CD4-positive, CD25-positive, alpha-beta regulatory T cell (primary cell): ENCODE results near the gene OR7G2. TPM values are rescaled to one million over a fixed set of nuclear protein-coding genes. Genes with fewer than 3 reads are reported as not detected.
"Not testable (repeated sequence)": the region's sequence is repeated elsewhere in the genome, so short reads cannot be mapped to it uniquely, and the experiment has no call there.

Source experiments
- ATAC-seq, 2 donors: fragments of 150-1000 bp; cut with Tn5 transposase; one replicate each; pipeline ENCODE4 v1.10.0; 2021; ENCODE audit warnings: low read depth in 2 of 2, moderate number of reproducible peaks in 2 of 2, moderate library complexity in 1 of 2
- DNase-seq, 3 donors: peaks; one replicate each; pipeline versions ENCODE4 v3.0.0 to v3.0.0-alpha.2; 2012 to 2022; ENCODE audit warnings: mixed read lengths in 1 of 3
- H3K27ac ChIP-seq: one replicate; pipeline ENCODE4 v1.7.0; 2013; ENCODE audit warnings: mild to moderate bottlenecking, low read length; ENCODE audit not compliant: insufficient read depth, poor library complexity, severe bottlenecking
- H3K27me3 ChIP-seq: one replicate; pipeline ENCODE4 v1.7.0; 2013; ENCODE audit warnings: low read length; ENCODE audit not compliant: control insufficient read depth, insufficient read depth
- H3K36me3 ChIP-seq: one replicate; pipeline ENCODE4 v1.7.0; 2013; ENCODE audit warnings: mild to moderate bottlenecking, low read length, moderate library complexity; ENCODE audit not compliant: control insufficient read depth, insufficient read depth
- H3K4me1 ChIP-seq: 2 replicates; pipeline ENCODE4 v1.7.0; 2013; ENCODE audit warnings: mild to moderate bottlenecking, low read length; ENCODE audit not compliant: insufficient read depth, control insufficient read depth, poor library complexity, severe bottlenecking
- H3K4me3 ChIP-seq: one replicate; pipeline ENCODE4 v1.7.0; 2013; ENCODE audit warnings: low read depth, mild to moderate bottlenecking, low read length, moderate library complexity
- H3K9me3 ChIP-seq, 2 experiments: 1 replicate in 1 of 2; 2 replicates in 1 of 2; pipeline ENCODE4 v1.7.0; 2013; ENCODE audit warnings: low read length in 2 of 2, mild to moderate bottlenecking in 1 of 2, moderate library complexity in 1 of 2; ENCODE audit not compliant: control insufficient read depth in 2 of 2
- H3K27ac Mint-ChIP-seq, 3 donors: one replicate each; pipeline ENCODE4 v1.8.0; 2020 to 2022; ENCODE audit warnings: mild to moderate bottlenecking in 3 of 3, mixed read lengths in 3 of 3, moderate library complexity in 2 of 3
- H3K27me3 Mint-ChIP-seq: one replicate; pipeline ENCODE4 v1.8.0; 2022; ENCODE audit warnings: mild to moderate bottlenecking, mixed read lengths
- H3K36me3 Mint-ChIP-seq: one replicate; pipeline ENCODE4 v1.8.0; 2020; ENCODE audit warnings: mixed read lengths
- H3K4me1 Mint-ChIP-seq, 4 donors: one replicate each; pipeline ENCODE4 v1.8.0; 2020 to 2022; ENCODE audit warnings: mixed read lengths in 4 of 4, mild to moderate bottlenecking in 1 of 4
- H3K4me3 Mint-ChIP-seq, 4 donors: one replicate each; pipeline ENCODE4 v1.8.0; 2020 to 2022; ENCODE audit warnings: mild to moderate bottlenecking in 4 of 4, mixed read lengths in 4 of 4, moderate library complexity in 3 of 4
- H3K9me3 Mint-ChIP-seq, 7 donors: one replicate each; pipeline ENCODE4 v1.8.0; 2020 to 2022; ENCODE audit warnings: mixed read lengths in 7 of 7, mild to moderate bottlenecking in 3 of 7, moderate library complexity in 2 of 7
- polyA plus RNA-seq, 4 donors: library from polyadenylated mRNA; unstranded; fragments of 300-500 nt; fragmentation: Illumina TruSeq; gene quantifications; one replicate each; pipeline ENCODE4 v1.2.3, GENCODE V29; 2021
- total RNA-seq: library from RNA; stranded (reverse); gene quantifications from one replicate; pipeline ENCODE4 v1.2.3, GENCODE V29; 2022

Gene OR7G2
- total and polyA plus RNA-seq, 5 donors from 2014 or later: not detected

DNA sequence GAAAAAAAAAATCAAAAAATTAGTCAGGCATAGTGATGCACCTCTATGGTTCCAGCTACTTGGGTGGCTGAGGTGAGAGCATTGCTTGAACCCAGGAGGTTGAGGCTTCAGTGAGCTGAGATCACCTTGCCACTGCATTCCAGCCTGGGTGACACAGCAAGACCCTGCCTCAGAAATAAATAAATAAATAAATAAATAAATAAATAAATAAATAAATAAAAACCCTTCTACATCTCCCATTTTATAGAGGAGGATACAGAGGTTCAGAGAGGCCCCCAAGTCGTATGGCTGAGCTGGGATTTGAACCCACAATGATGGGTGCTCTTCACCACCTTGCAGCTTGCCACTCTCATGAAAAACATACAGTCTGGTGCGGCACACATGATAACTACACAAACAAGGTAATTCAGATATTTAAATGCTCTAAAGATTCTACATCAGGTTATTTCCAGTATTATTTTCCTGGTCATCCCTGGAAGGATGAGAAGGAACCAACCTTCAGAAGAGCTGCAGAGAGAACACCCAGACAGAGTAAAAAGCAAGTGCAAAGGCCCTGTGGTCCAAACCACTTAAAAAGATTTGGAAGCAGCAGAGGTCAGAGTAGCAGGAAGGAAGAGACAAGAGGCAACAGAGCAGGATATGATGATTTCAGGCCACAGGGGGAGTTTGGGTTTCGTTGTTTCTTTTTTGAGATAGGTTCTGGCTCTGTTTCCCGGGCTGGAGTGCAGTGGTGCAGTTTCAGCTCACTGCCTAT lies 49.6 kb downstream of the OR7G2 start:
- H3K4me3 Mint-ChIP-seq: no peak overlapping the region
- DNase-seq: no peak
- Histone ChIP-seq H3K4me1 (no peaks in the 10 kb centered on the region), H3K36me3 (no peaks in the 10 kb centered on the region), H3K27ac (no peak overlapping the region), H3K9me3 (no peaks in the 10 kb centered on the region), H3K4me3 (no peak overlapping the region), H3K27me3 (no peaks in the 10 kb centered on the region)
- no peak for ATAC-seq
- no peaks in the 10 kb centered on the region for H3K4me1 Mint-ChIP-seq
- H3K27ac Mint-ChIP-seq: no peak overlapping the region
- no peaks in the 10 kb centered on the region for H3K9me3 Mint-ChIP-seq
- peaks cover 5% of the 10 kb centered on the region for H3K27me3 Mint-ChIP-seq
- H3K36me3 Mint-ChIP-seq: no peaks in the 10 kb centered on the region

DNA sequence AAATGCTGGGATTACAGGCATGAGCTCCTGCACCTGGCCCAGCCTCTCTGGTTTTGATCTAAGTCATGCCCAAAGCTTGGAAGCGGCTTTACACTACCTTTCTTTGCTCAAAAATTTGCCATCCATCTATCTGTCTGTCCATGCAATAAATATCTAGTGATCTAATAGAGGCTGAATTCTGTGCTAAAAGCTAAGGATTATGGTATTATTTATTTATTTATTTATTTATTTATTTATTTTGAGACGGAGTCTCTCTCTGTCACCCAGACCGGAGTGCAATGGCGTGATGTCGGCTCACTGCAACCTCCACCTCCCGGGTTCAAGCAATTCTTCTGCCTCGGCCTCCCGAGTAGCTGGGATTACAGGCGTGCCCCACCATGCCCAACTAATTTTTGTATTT lies 51.1 kb downstream of the OR7G2 start:
- not testable (repeated sequence) for H3K27me3 ChIP-seq, H3K36me3 Mint-ChIP-seq, H3K27me3 Mint-ChIP-seq, H3K27ac ChIP-seq, DNase-seq, H3K4me3 Mint-ChIP-seq, H3K27ac Mint-ChIP-seq, H3K9me3 Mint-ChIP-seq, H3K4me3 ChIP-seq, ATAC-seq, H3K4me1 ChIP-seq, H3K9me3 ChIP-seq, H3K36me3 ChIP-seq, H3K4me1 Mint-ChIP-seq

DNA sequence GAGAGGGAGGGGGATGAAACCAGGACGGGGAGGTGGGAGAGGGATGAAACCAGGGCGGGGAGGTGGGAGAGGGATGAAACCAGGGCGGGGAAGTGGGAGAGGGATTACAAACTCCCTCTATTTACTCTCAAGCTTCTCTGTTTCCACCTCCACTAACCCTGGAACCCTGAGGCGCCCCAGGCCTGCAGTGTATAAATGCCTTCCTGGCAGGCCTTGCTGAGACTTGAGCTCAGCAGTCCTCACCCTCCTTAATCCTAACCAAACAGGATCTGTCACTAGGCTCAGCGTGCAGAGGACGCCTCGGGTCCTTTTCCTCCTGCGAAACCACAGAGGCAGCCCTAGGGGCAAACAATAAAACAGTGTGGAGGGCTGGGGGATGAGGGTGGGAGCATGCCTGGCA lies 52.5 kb downstream of the OR7G2 start:
- Mint-ChIP-seq H3K4me3 (no peak overlapping the region), H3K27me3 (peaks cover 5% of the 10 kb centered on the region), H3K9me3 (no peaks in the 10 kb centered on the region), H3K4me1 (no peaks in the 10 kb centered on the region), H3K36me3 (no peaks in the 10 kb centered on the region), H3K27ac (no peak overlapping the region)
- H3K27ac ChIP-seq: no peak overlapping the region
- no peaks in the 10 kb centered on the region for H3K27me3 ChIP-seq
- no peak for DNase-seq
- ATAC-seq: no peak
- H3K36me3 ChIP-seq: no peaks in the 10 kb centered on the region
- H3K4me3 ChIP-seq: no peak overlapping the region
- H3K9me3 ChIP-seq: no peaks in the 10 kb centered on the region
- H3K4me1 ChIP-seq: no peaks in the 10 kb centered on the region

DNA sequence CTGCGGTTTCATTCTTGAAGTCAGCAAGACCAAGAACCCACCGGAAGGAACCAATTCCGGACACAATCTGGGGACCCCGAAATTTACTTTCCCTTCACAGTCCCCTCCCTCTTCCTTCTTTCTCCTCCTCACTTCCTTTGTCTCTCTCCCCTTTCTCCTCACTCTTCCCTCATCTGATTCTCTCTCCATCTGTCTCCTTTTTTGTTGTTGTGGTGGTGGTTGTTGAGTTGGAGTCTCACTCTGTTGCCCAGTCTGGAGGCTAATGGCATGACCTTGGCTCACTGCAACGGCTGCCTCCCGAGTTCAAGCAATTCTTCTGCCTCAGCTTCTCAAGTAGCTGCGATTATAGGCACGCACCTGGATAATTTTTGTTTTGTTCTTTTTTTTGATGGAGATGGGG lies 53.1 kb downstream of the OR7G2 start:
- no peak for DNase-seq

DNA sequence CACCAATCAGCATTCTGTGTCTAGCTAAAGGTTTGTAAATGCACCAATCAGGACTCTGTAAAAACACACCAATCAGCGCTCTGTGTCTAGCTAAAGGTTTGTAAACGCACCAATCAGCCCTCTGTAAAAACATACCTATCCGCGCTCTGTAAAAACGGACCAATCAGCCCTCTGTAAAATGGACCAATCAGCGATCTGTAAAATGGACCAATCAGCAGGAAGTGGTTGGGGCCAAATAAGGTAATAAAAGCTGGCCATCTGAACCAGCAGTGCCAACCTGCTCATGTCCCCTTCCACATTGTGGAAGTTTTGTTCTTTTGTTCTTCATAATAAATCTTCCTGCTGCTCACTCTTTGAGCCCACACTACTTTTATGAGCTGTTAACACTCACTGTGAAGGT lies 53.6 kb downstream of the OR7G2 start:
- not testable (repeated sequence) for H3K4me1 ChIP-seq, H3K36me3 ChIP-seq, DNase-seq, H3K4me1 Mint-ChIP-seq, H3K9me3 Mint-ChIP-seq, H3K27ac ChIP-seq, H3K4me3 ChIP-seq, H3K27me3 Mint-ChIP-seq, ATAC-seq, H3K36me3 Mint-ChIP-seq, H3K27me3 ChIP-seq, H3K27ac Mint-ChIP-seq, H3K4me3 Mint-ChIP-seq, H3K9me3 ChIP-seq

More for the DNA sequence above, 53.1 kb downstream of the OR7G2 start:
- H3K27ac ChIP-seq: no peak overlapping the region
- no peaks in the 10 kb centered on the region for H3K4me1 ChIP-seq
- no peaks in the 10 kb centered on the region for H3K4me1 Mint-ChIP-seq
- ATAC-seq: no peak
- no peaks in the 10 kb centered on the region for H3K36me3 Mint-ChIP-seq
- H3K9me3 Mint-ChIP-seq: no peaks in the 10 kb centered on the region
- no peaks in the 10 kb centered on the region for H3K9me3 ChIP-seq
- no peak overlapping the region for H3K4me3 ChIP-seq
- no peaks in the 10 kb centered on the region for H3K27me3 ChIP-seq
- no peak overlapping the region for H3K27ac Mint-ChIP-seq
- H3K36me3 ChIP-seq: no peaks in the 10 kb centered on the region
- H3K27me3 Mint-ChIP-seq: peaks cover 5% of the 10 kb centered on the region
- H3K4me3 Mint-ChIP-seq: no peak overlapping the region

DNA sequence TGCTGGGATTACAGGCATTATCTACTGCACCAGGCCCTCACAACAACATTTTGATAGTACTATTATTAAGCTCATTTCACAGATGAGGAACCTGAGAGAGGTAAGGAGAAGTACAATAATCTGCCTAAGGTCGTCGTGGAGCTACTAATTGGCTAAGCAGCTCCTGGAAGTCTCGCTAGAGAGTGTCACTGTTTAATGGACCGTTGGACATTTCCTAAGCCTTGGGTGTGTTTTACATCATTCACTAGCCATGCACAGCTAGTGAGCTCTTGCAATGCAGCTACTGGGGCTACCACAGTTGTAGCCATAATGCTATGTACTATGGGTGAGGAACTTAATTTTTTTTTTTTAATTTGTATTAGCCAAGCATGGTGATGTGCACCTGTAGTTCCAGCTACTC lies 54.4 kb downstream of the OR7G2 start:
- Histone ChIP-seq H3K36me3 (no peaks in the 10 kb centered on the region), H3K4me1 (no peaks in the 10 kb centered on the region), H3K4me3 (no peak overlapping the region), H3K27ac (no peak overlapping the region), H3K9me3 (no peaks in the 10 kb centered on the region), H3K27me3 (no peaks in the 10 kb centered on the region)
- Mint-ChIP-seq H3K9me3 (no peaks in the 10 kb centered on the region), H3K36me3 (no peaks in the 10 kb centered on the region), H3K4me1 (no peaks in the 10 kb centered on the region), H3K27ac (no peak overlapping the region), H3K4me3 (no peak overlapping the region), H3K27me3 (peaks cover 5% of the 10 kb centered on the region)
- ATAC-seq (no peak), DNase-seq (no peak)

Other genes with a start within 250 kb of the OR7G2 start
- 0.07 TPM for gene MUC16, start 97.1 kb downstream of the OR7G2 start, total RNA-seq
- not detected for gene MUC16, start 97.1 kb downstream of the OR7G2 start, polyA plus RNA-seq
- gene OR1M1, start 20.4 kb downstream of the OR7G2 start, total RNA-seq: not detected
- not detected for gene OR1M1, start 20.4 kb downstream of the OR7G2 start, polyA plus RNA-seq
- gene OR7G1, start 8.3 kb upstream of the OR7G2 start, total RNA-seq: not detected
- gene OR7G1, start 8.3 kb upstream of the OR7G2 start, polyA plus RNA-seq: not detected
- gene OR7G3, start 19.5 kb upstream of the OR7G2 start, total RNA-seq: not detected
- not detected for gene OR7G3, start 19.5 kb upstream of the OR7G2 start, polyA plus RNA-seq
- 92.4 TPM for gene ZNF317, start 32.9 kb upstream of the OR7G2 start, total RNA-seq
- gene ZNF317, start 32.9 kb upstream of the OR7G2 start, polyA plus RNA-seq: 10 to 100 TPM; 27.5 to 42.5 (median 37.0) TPM
- gene OR7D2, start 71.5 kb upstream of the OR7G2 start, total RNA-seq: not detected
- not detected for gene OR7D2, start 71.5 kb upstream of the OR7G2 start, polyA plus RNA-seq
- not detected for gene OR7D4, start 112.1 kb upstream of the OR7G2 start, total RNA-seq
- gene OR7D4, start 112.1 kb upstream of the OR7G2 start, polyA plus RNA-seq: not detected
- not detected for gene OR7E24, start 143.5 kb upstream of the OR7G2 start, total RNA-seq
- not detected for gene OR7E24, start 143.5 kb upstream of the OR7G2 start, polyA plus RNA-seq
- gene ZNF699, start 202.4 kb upstream of the OR7G2 start, total RNA-seq: 11.7 TPM
- 10 to 100 TPM; 13.9 to 41.7 (median 14.2) TPM for gene ZNF699, start 202.4 kb upstream of the OR7G2 start, polyA plus RNA-seq
- gene ZNF559, start 216.7 kb upstream of the OR7G2 start, total RNA-seq: 12.2 TPM
- gene ZNF559, start 216.7 kb upstream of the OR7G2 start, polyA plus RNA-seq: 10 to 100 TPM; 22.0 to 37.3 (median 33.7) TPM